ENCODE results near the gene DCLK3.

DCLK3 gene

DNA sequence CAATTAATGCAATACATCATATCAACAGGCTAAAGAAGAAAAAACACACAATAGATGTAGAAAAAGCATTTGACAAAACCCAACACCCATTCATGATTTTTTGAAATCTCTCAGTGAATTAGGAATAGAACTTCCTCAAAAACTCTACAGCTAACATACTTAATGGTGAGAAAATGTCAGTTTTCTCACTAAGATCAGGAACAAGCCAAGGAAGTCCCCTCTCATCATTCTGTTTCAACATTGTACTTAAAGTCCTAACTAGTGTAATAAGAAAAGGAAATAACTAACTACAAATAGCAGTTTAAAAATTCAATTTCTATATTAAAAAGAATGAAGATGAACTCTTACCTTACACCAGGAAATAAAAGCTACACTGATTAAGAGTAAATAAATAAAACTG, 77.8 kb downstream of the DCLK3 start:
- Histone ChIP-seq H3K4me3 (ENCODE audit: low read depth, low read length, poor library complexity, severe bottlenecking) (no peak overlapping the region), H2AFZ (ENCODE audit: low read length) (no peak overlapping the region), H3K9me2 (ENCODE audit: low read depth, low read length) (no peaks in the 10 kb centered on the region)

DNA sequence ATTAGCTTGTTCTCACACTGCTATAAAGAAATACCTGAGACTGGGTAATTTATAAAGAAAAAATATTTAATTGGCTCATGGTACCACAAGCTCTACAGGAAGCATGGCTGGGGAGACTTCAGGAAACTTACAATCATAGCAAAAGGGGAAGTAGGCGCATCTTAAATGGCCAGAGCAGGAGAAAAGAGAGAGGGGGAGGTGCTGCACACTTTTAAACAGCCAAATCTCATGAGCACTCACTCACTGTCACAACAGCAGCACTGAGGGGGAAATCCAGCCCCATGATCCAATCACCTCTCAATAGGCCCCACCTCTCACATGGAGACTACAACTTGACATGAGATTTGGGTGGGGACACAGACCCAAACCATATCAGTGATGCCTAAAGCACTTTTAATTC, 82.5 kb downstream of the DCLK3 start:
- Histone ChIP-seq H3K9me3 (ENCODE audit: low read length) (peaks cover 2% of the 10 kb centered on the region; the same call in 1 of the 2 replicates), H3K4me3 (ENCODE audit: low read depth, low read length, poor library complexity, severe bottlenecking) (no peak overlapping the region), H3K4me2 (ENCODE audit: low read length) (no peak overlapping the region), H4K20me1 (ENCODE audit: insufficient read depth, low read length) (no peaks in the 10 kb centered on the region), H3K27me3 (ENCODE audit: insufficient read depth, low read length) (no peaks in the 10 kb centered on the region), H3K79me2 (ENCODE audit: insufficient read depth, low read length) (no peaks in the 10 kb centered on the region), H3K4me1 (ENCODE audit: insufficient read depth, low read length, severe bottlenecking) (no peaks in the 10 kb centered on the region), H3K9me2 (ENCODE audit: low read depth, low read length) (no peaks in the 10 kb centered on the region), H3K27ac (ENCODE audit: low read depth, low read length, poor library complexity, severe bottlenecking) (no peak overlapping the region), H3K36me3 (ENCODE audit: insufficient read depth, low read length) (no peaks in the 10 kb centered on the region), H3K9ac (ENCODE audit: low read length) (no peak overlapping the region), H2AFZ (ENCODE audit: low read length) (no peak overlapping the region), H3F3A (ENCODE audit: insufficient read depth, low read length) (no peaks in the 10 kb centered on the region)
- TF ChIP-seq EZH2 (IDR thresholded peaks at IDR 0.05; ENCODE audit: borderline replicate concordance, low read length): no peak
- TF ChIP-seq CTCF (IDR thresholded peaks at IDR 0.05; ENCODE audit: low read length): no peak

More for the DNA sequence above, 77.8 kb downstream of the DCLK3 start:
- Histone ChIP-seq H4K20me1 (ENCODE audit: insufficient read depth, low read length) (no peaks in the 10 kb centered on the region), H3K9me3 (ENCODE audit: low read length) (no peaks in the 10 kb centered on the region), H3K27ac (ENCODE audit: low read depth, low read length, poor library complexity, severe bottlenecking) (no peak overlapping the region), H3K4me2 (ENCODE audit: low read length) (no peak overlapping the region), H3K9ac (ENCODE audit: low read length) (no peak overlapping the region), H3K36me3 (ENCODE audit: insufficient read depth, low read length) (no peaks in the 10 kb centered on the region), H3K27me3 (ENCODE audit: insufficient read depth, low read length) (no peaks in the 10 kb centered on the region), H3K4me1 (ENCODE audit: insufficient read depth, low read length, severe bottlenecking) (no peaks in the 10 kb centered on the region), H3K79me2 (ENCODE audit: insufficient read depth, low read length) (no peaks in the 10 kb centered on the region), H3F3A (ENCODE audit: insufficient read depth, low read length) (no peaks in the 10 kb centered on the region)
- TF ChIP-seq CTCF (IDR thresholded peaks at IDR 0.05; ENCODE audit: low read length) (no peak), EZH2 (IDR thresholded peaks at IDR 0.05; ENCODE audit: borderline replicate concordance, low read length) (no peak)

DNA sequence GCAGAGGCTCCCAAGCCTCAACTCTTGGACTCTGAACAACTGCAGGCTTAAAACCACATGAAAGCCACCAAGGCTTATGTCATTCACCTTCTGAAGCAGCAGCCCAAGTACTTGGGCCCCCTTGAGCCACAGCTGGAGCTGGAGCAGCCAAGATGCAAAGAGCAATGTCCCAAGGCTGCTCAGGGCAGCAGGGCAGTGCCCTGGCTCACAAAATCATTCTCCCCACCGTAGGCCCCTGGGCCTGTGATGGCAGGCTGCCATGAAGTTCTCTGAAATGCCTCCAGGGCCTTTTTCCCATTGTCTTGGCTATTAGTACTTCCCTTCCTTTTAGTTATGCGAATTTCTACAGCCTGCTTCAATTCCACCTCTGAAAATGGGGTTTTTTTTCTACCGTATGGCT, 83.4 kb downstream of the DCLK3 start:
- no peak overlapping the region for H2AFZ ChIP-seq (ENCODE audit: low read length)
- H3K4me1 ChIP-seq (ENCODE audit: insufficient read depth, low read length, severe bottlenecking): no peaks in the 10 kb centered on the region
- H3K36me3 ChIP-seq (ENCODE audit: insufficient read depth, low read length): no peaks in the 10 kb centered on the region
- H3K4me2 ChIP-seq (ENCODE audit: low read length): no peak overlapping the region
- no peak overlapping the region for H3K4me3 ChIP-seq (ENCODE audit: low read depth, low read length, poor library complexity, severe bottlenecking)
- H3K9me2 ChIP-seq (ENCODE audit: low read depth, low read length): no peaks in the 10 kb centered on the region
- H3K9ac ChIP-seq (ENCODE audit: low read length): no peak overlapping the region
- H3K27me3 ChIP-seq (ENCODE audit: insufficient read depth, low read length): no peaks in the 10 kb centered on the region
- H3K9me3 ChIP-seq (ENCODE audit: low read length): peaks cover 2% of the 10 kb centered on the region; the same call in 1 of the 2 replicates
- H3K27ac ChIP-seq (ENCODE audit: low read depth, low read length, poor library complexity, severe bottlenecking): no peak overlapping the region
- no peaks in the 10 kb centered on the region for H3K79me2 ChIP-seq (ENCODE audit: insufficient read depth, low read length)
- H4K20me1 ChIP-seq (ENCODE audit: insufficient read depth, low read length): no peaks in the 10 kb centered on the region
- no peak for TF ChIP-seq CTCF (IDR thresholded peaks at IDR 0.05; ENCODE audit: low read length)
- no peak for TF ChIP-seq EZH2 (IDR thresholded peaks at IDR 0.05; ENCODE audit: borderline replicate concordance, low read length)
- H3F3A ChIP-seq (ENCODE audit: insufficient read depth, low read length): no peaks in the 10 kb centered on the region

Data from OCI-LY1 (cell line).